K562 (cell line): Measurements from ENCODE around the gene PRAME. TPM values are rescaled to one million over a fixed set of nuclear protein-coding genes. Genes with fewer than 3 reads are reported as not detected.
A peak's percentile ranks its signal among the peaks of the same experiment; 100 is the strongest.

Source experiments
- ATAC-seq: fragments of 200-7000 bp; cut with Tn5 transposase; 3 replicates; pipeline ENCODE4 v1.9.1; 2020; ENCODE audit warnings: moderate library complexity
- BruUV-seq: library from RNA; stranded (reverse); fragments of 400-500 nt; replicated peaks from 2 replicates; lab custom pipeline; 2021; lab: Mats Ljungman, UMichigan
- CTCF ChIA-PET: fragments of 300-600 bp; formaldehyde crosslinking; extraction: SDS; loops from one replicate; lab custom pipeline; 2021; ENCODE audit warnings: low intra/inter-chr PET ratio; lab: Yijun Ruan, JAX
- POLR2A ChIA-PET: fragments of 300-600, 350-650 bp; sonication (Branson Sonifier 250); formaldehyde crosslinking; extraction: SDS; loops from one replicate; lab custom pipeline; 2021; ENCODE audit warnings: antibody characterized with exemption, inconsistent platforms; lab: Yijun Ruan, JAX
- DNase-seq, 4 experiments: peaks; one replicate each; pipeline versions ENCODE4 v3.0.0 to v3.0.0-alpha.2; 2011 to 2018; ENCODE audit warnings: low spot score in 3 of 4, mixed read lengths in 3 of 4; ENCODE audit errors: extremely low read depth in 1 of 4
- FAIRE-seq: peaks from 2 replicates; lab custom pipeline; 2011; peaks lifted over from hg19 to GRCh38; lab: Jason Lieb, UNC
- H2AFZ ChIP-seq: 2 replicates; pipeline ENCODE4 v1.6.0; 2011; ENCODE audit warnings: low read depth, low read length, control low read depth, inconsistent platforms
- H3K27ac ChIP-seq: fragments of 200-600 bp; 3 replicates; pipeline ENCODE4 v1.8.0; 2011; ENCODE audit warnings: low read depth, mild to moderate bottlenecking, control low read depth, inconsistent platforms, low read length, moderate library complexity, mixed read lengths; ENCODE audit errors: extremely low read depth
- H3K27me3 ChIP-seq, 2 experiments: fragments of 300-600 bp in 1 of 2; 2 replicates in 1 of 2; 3 replicates in 1 of 2; pipeline versions ENCODE4 v1.6.0 to v1.8.0; 2011; ENCODE audit warnings: inconsistent platforms in 2 of 2, low read length in 2 of 2, mild to moderate bottlenecking in 1 of 2, mixed read lengths in 1 of 2, moderate library complexity in 1 of 2; ENCODE audit not compliant: control insufficient read depth in 2 of 2, insufficient read depth in 2 of 2
- H3K36me3 ChIP-seq: fragments of 300-600 bp; 3 replicates; pipeline ENCODE4 v1.8.0; 2011; ENCODE audit warnings: mild to moderate bottlenecking, low read length, inconsistent platforms; ENCODE audit not compliant: control insufficient read depth, insufficient read depth
- H3K4me1 ChIP-seq, 2 experiments: fragments of 200-600 bp in 1 of 2; replicated peaks in 1 of 2; 2 replicates in 1 of 2; 3 replicates in 1 of 2; pipeline versions ENCODE4 v1.5.1 to v1.8.0; 2011; ENCODE audit warnings: inconsistent platforms in 2 of 2, low read length in 2 of 2, mild to moderate bottlenecking in 1 of 2, mixed read lengths in 1 of 2, moderate library complexity in 1 of 2; ENCODE audit not compliant: control insufficient read depth in 2 of 2, insufficient read depth in 2 of 2
- H3K4me2 ChIP-seq: 2 replicates; pipeline ENCODE4 v1.6.1; 2011; ENCODE audit warnings: low read length, control low read depth, inconsistent platforms, mixed read lengths; ENCODE audit not compliant: insufficient read depth
- H3K4me3 ChIP-seq: fragments of 200-600 bp; sonication (generic), shearing (Covaris generic); 2 replicates; pipeline ENCODE4 v1.5.1; 2016; ENCODE audit warnings: control low read depth, inconsistent platforms
- H3K79me2 ChIP-seq: fragments of 200-600 bp; 3 replicates; pipeline ENCODE4 v1.8.0; 2011; ENCODE audit warnings: low read length, inconsistent platforms; ENCODE audit not compliant: control insufficient read depth, insufficient read depth
- H3K9ac ChIP-seq, 2 experiments: 2 replicates each; pipeline versions ENCODE4 v1.6.0 to v1.6.1; 2011; ENCODE audit warnings: low read depth in 2 of 2, low read length in 2 of 2, control low read depth in 1 of 2, inconsistent platforms in 1 of 2, mild to moderate bottlenecking in 1 of 2, mixed read lengths in 1 of 2; ENCODE audit not compliant: insufficient read depth in 1 of 2
- H3K9me1 ChIP-seq: one replicate; pipeline ENCODE4 v1.6.0; 2011; ENCODE audit warnings: inconsistent platforms, mild to moderate bottlenecking, low read length, moderate library complexity; ENCODE audit not compliant: control insufficient read depth, insufficient read depth
- H3K9me3 ChIP-seq: replicated peaks from 2 replicates; pipeline ENCODE4 v1.5.1; 2011; ENCODE audit warnings: low read depth, low read length, inconsistent platforms; ENCODE audit not compliant: control insufficient read depth, insufficient read depth
- H4K20me1 ChIP-seq: replicated peaks from 2 replicates; pipeline ENCODE4 v1.6.1; 2011; ENCODE audit warnings: low read length, inconsistent platforms, mixed read lengths; ENCODE audit not compliant: control insufficient read depth, insufficient read depth
- ASH1L ChIP-seq: fragments of 450-650 bp; IDR thresholded peaks from 2 replicates; pipeline ENCODE4 v1.6.1; 2018; ENCODE audit warnings: borderline replicate concordance, mild to moderate bottlenecking, low read depth; ENCODE audit not compliant: partially characterized antibody
- CEBPG ChIP-seq, 3 experiments: fragments of 200-800 bp in 1 of 3; sonication (Bioruptor generic) in 1 of 3; sonication (generic) in 1 of 3; formaldehyde crosslinking in 1 of 3; IDR thresholded peaks in 2 of 3; conservative IDR thresholded peaks in 1 of 3; 2 replicates each; pipeline versions ENCODE4 v1.6.1 to v1.8.0; 2016 to 2022; ENCODE audit warnings: missing compliant biosample characterization in 2 of 3, missing genetic modification characterization in 2 of 3, mild to moderate bottlenecking in 1 of 3, missing genetic modification reagents in 1 of 3
- KLF13 ChIP-seq: fragments of 450-650 bp; IDR thresholded peaks from 2 replicates; pipeline ENCODE4 v1.6.1; 2016; ENCODE audit warnings: missing genetic modification characterization, low read depth, mild to moderate bottlenecking, missing compliant biosample characterization, moderate library complexity, borderline replicate concordance
- MIER1 ChIP-seq: fragments of 450-650 bp; IDR thresholded peaks from 2 replicates; pipeline ENCODE4 v1.6.1; 2016; ENCODE audit warnings: antibody characterized with exemption, mild to moderate bottlenecking, low read depth
- NFXL1 ChIP-seq: fragments of 450-650 bp; formaldehyde crosslinking; IDR thresholded peaks from 2 replicates; pipeline ENCODE4 v1.4.0; 2021; ENCODE audit warnings: mild to moderate bottlenecking
- PRPF4 ChIP-seq: fragments of 200-400 bp; formaldehyde crosslinking; IDR thresholded peaks from one replicate; pipeline ENCODE4 v1.6.1; 2017; ENCODE audit warnings: low read length, low read depth, mild to moderate bottlenecking; ENCODE audit not compliant: insufficient read depth, poor library complexity, severe bottlenecking
- SMARCB1 ChIP-seq: IDR thresholded peaks from 2 replicates; pipeline ENCODE4 v1.6.1; 2011; ENCODE audit warnings: improper control_type of control experiment, low read depth; ENCODE audit not compliant: insufficient read length
- STAT5A ChIP-seq: IDR thresholded peaks from 2 replicates; pipeline ENCODE4 v1.6.1; 2012; ENCODE audit warnings: low read length, inconsistent platforms, borderline replicate concordance
- ZKSCAN3 ChIP-seq: fragments of 250-450 bp; sonication (Bioruptor Pico); IDR thresholded peaks from 2 replicates; pipeline ENCODE4 v1.4.0; 2020
- ZNF165 ChIP-seq: fragments of 250-450 bp; sonication (Bioruptor Pico); IDR thresholded peaks from 2 replicates; pipeline ENCODE4 v1.4.0; 2020; ENCODE audit warnings: borderline replicate concordance
- ZNF316 ChIP-seq: fragments of 450-650 bp; IDR thresholded peaks from 2 replicates; pipeline ENCODE4 v1.6.1; 2016
- ZNF347 ChIP-seq: fragments of 450-650 bp; formaldehyde crosslinking; IDR thresholded peaks from 2 replicates; pipeline ENCODE4 v1.4.0; 2020; ENCODE audit warnings: low read depth, mild to moderate bottlenecking, moderate library complexity
- ZNF780A ChIP-seq: fragments of 250-450 bp; sonication (Bioruptor Pico); IDR thresholded peaks from 2 replicates; pipeline ENCODE4 v1.5.0; 2021; ENCODE audit warnings: mild to moderate bottlenecking
- WGBS: fragments of 100-300 bp; shearing (Covaris generic); methylation state at CpG from one replicate; pipeline ENCODE4 v1.1.6; 2016; ENCODE audit warnings: low coverage, mixed read lengths; ENCODE audit not compliant: insufficient coverage; ENCODE audit errors: missing lambda C conversion rate; 5-methylcytosine and 5-hydroxymethylcytosine counted together
- in situ Hi-C: fragments of 300-500 bp; cut with MboI; formaldehyde crosslinking; loops from 4 replicates; pipeline ENCODE4 v1.15.0; 2018; ENCODE audit warnings: inconsistent platforms, mixed read lengths
- intact Hi-C: fragments of 100-400 bp; cut with micrococcal nuclease; formaldehyde crosslinking; loops from 2 replicates; pipeline ENCODE4 v1.14.2; 2022
- polyA plus RNA-seq, 8 experiments: library from polyadenylated mRNA; depleted of rRNA in 4 of 8; stranded (reverse) in 5 of 8; unstranded in 3 of 8; fragments of >200 nt; fragmentation: Nextera tagmentation in 2 of 8; fragmentation: Illumina TruSeq in 1 of 8; extraction: Ambion mirVana in 2 of 8; extraction: Trizol in 1 of 8; gene quantifications; 2 replicates each; pipeline versions ENCODE4 v1.2.1 to v1.2.3, GENCODE V29; 2011 to 2014; ENCODE audit warnings: inconsistent platforms in 1 of 8, missing spikeins in 1 of 8
- total RNA-seq, 7 experiments: library from RNA; depleted of rRNA in 6 of 7; stranded (reverse); fragments of >200 nt in 6 of 7; fragmentation: Illumina TruSeq in 2 of 7; extraction: Trizol in 2 of 7; gene quantifications; 2 replicates each; pipeline versions ENCODE4 v1.2.1 to v1.2.3, GENCODE V29; 2011 to 2021; ENCODE audit warnings: low replicate concordance in 1 of 7
- TF ChIP-seq, protein P1 (sequence below): sonication (generic); formaldehyde crosslinking; IDR thresholded peaks from 2 replicates; pipeline ENCODE4 v1.8.1; 2022; ENCODE audit warnings: missing genetic modification reagents
- TF ChIP-seq, protein P2 (sequence below), 2 experiments: fragments of 450-650 bp in 1 of 2; sonication (generic) in 1 of 2; formaldehyde crosslinking; conservative IDR thresholded peaks; 2 replicates each; pipeline versions ENCODE4 v1.4.0 to v1.8.1; 2020 to 2022; ENCODE audit warnings: mild to moderate bottlenecking in 1 of 2, missing genetic modification reagents in 1 of 2
- TF ChIP-seq, protein P3 (sequence below): fragments of 250-450 bp; sonication (Bioruptor Pico); IDR thresholded peaks from 2 replicates; pipeline ENCODE4 v1.8.0; 2022; ENCODE audit warnings: inconsistent platforms

PRAME gene
- total and polyA plus RNA-seq, 9 of the 15 experiments (the other 6 are each of a cell fraction or from before 2014, with no cell fraction given): 662 to 2,141 (median 1,142) TPM

DNA sequence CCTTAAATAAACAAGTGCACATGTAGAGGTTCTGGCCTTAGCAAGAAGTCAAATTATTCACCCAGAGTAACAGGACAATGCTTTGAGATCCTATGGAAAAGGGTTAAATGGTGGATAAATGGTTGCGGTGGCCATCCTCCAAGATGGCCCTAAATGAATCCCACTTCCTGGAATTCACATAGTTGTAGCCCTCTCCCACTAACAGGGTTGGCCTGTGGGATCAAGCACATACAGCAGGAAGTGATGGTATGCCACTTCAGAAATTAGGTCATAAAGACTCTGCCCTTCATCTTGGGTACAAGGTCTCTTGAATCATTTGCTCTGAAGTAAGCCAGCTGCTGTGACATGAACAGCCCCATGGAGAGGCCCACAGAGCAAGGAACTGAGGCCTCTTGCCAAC lies 52.3 kb downstream of the PRAME start:
- ATAC-seq (no peak), FAIRE-seq (no peak), DNase-seq (no peak)
- H3K9me1 ChIP-seq: no peaks in the 10 kb centered on the region
- no peaks in the 10 kb centered on the region for H3K27me3 ChIP-seq
- peaks cover 18% of the 10 kb centered on the region for H3K9me3 ChIP-seq
- H3K4me1 ChIP-seq: peaks cover 12 to 13% of the 10 kb centered on the region in 2 experiments; a peak in 4 of 5 replicates
- no peak overlapping the region for H3K4me2 ChIP-seq
- H4K20me1 ChIP-seq: no peaks in the 10 kb centered on the region
- H3K9ac ChIP-seq: peak overlapping the region in 1 of 2 experiments; percentile 6; a peak in 1 of 4 replicates
- H3K27ac ChIP-seq: no peak overlapping the region; the same call in 2 of the 3 replicates
- CTCF ChIA-PET: interaction anchor here (0.6 to 2.6 kb wide), 3 partner anchors 43 to 605 kb away, joined by 4 to 10 read pairs (median 6); no protein-coding TSS in a partner anchor
- no peak overlapping the region for H3K4me3 ChIP-seq
- peaks cover 57% of the 10 kb centered on the region for H3K36me3 ChIP-seq
- H2AFZ ChIP-seq: no peak overlapping the region
- no TSS peak for BruUV-seq
- peaks cover 27% of the 10 kb centered on the region for H3K79me2 ChIP-seq
- intact Hi-C loops (no loop called here), in situ Hi-C loops (no loop called here)
- POLR2A ChIA-PET: interaction anchor here (0.5 to 12.8 kb wide), 12 partner anchors 9 to 405 kb away, joined by 3 to 289 read pairs (median 17); partner anchors contain the start of genes PRAME and ZNF280A
- WGBS: 96% methylated on average over 1 of the region's 1 CpG
- no peak for TF ChIP-seq PRPF4
- no peak for TF ChIP-seq ZKSCAN3 (CRISPR knock-in tag)
- TF ChIP-seq CEBPG (CRISPR knock-in tag; IDR thresholded peaks at IDR 0.05): peak; percentile 36; the same call in 1 of the 2 replicates
- no peak for TF ChIP-seq CEBPG (tag; conservative IDR thresholded peaks at IDR 0.05 in 1 of 2, IDR thresholded peaks at IDR 0.05 in 1 of 2)
- no peak for TF ChIP-seq ASH1L
- TF ChIP-seq MIER1: no peak
- TF ChIP-seq, protein P1, sequence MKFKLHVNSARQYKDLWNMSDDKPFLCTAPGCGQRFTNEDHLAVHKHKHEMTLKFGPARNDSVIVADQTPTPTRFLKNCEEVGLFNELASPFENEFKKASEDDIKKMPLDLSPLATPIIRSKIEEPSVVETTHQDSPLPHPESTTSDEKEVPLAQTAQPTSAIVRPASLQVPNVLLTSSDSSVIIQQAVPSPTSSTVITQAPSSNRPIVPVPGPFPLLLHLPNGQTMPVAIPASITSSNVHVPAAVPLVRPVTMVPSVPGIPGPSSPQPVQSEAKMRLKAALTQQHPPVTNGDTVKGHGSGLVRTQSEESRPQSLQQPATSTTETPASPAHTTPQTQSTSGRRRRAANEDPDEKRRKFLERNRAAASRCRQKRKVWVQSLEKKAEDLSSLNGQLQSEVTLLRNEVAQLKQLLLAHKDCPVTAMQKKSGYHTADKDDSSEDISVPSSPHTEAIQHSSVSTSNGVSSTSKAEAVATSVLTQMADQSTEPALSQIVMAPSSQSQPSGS (CRISPR knock-in tag): no peak
- TF ChIP-seq, protein P2, sequence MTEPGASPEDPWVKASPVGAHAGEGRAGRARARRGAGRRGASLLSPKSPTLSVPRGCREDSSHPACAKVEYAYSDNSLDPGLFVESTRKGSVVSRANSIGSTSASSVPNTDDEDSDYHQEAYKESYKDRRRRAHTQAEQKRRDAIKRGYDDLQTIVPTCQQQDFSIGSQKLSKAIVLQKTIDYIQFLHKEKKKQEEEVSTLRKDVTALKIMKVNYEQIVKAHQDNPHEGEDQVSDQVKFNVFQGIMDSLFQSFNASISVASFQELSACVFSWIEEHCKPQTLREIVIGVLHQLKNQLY (CRISPR knock-in tag; conservative IDR thresholded peaks at IDR 0.05): 0 out of 4 replicates have a peak, but pooled peaks of 1 of the 2 experiments have one; percentile 18
- TF ChIP-seq NFXL1 (CRISPR knock-in tag): no peak
- TF ChIP-seq, protein P3, sequence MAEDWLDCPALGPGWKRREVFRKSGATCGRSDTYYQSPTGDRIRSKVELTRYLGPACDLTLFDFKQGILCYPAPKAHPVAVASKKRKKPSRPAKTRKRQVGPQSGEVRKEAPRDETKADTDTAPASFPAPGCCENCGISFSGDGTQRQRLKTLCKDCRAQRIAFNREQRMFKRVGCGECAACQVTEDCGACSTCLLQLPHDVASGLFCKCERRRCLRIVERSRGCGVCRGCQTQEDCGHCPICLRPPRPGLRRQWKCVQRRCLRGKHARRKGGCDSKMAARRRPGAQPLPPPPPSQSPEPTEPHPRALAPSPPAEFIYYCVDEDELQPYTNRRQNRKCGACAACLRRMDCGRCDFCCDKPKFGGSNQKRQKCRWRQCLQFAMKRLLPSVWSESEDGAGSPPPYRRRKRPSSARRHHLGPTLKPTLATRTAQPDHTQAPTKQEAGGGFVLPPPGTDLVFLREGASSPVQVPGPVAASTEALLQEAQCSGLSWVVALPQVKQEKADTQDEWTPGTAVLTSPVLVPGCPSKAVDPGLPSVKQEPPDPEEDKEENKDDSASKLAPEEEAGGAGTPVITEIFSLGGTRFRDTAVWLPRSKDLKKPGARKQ (CRISPR knock-in tag): no peak
- no peak for TF ChIP-seq ZNF316
- no peak for TF ChIP-seq ZNF165
- no peak for TF ChIP-seq STAT5A
- no peak for TF ChIP-seq SMARCB1
- no peak for TF ChIP-seq KLF13 (tag)
- TF ChIP-seq ZNF780A (CRISPR knock-in tag): no peak
- no peak for TF ChIP-seq ZNF347
